B cell (primary cell): ENCODE data around the gene SLC25A38. TPM values are rescaled to one million over a fixed set of nuclear protein-coding genes. Genes with fewer than 3 reads are reported as not detected.

Experiments
- ATAC-seq: fragments of 200-7000 bp; cut with Tn5 transposase; one replicate; pipeline ENCODE4 v1.10.0; 2021; ENCODE audit warnings: low read depth, mild to moderate bottlenecking, moderate number of reproducible peaks, moderate library complexity
- CTCF ChIA-PET: fragments of 350-600 bp; sonication (Branson Sonifier 250); formaldehyde crosslinking; loops from one replicate; lab custom pipeline; 2021; ENCODE audit warnings: antibody characterized with exemption, inconsistent platforms; lab: Charles Lee
- POLR2A ChIA-PET: fragments of 350-600 bp; sonication (Branson Sonifier 250); formaldehyde crosslinking; loops from one replicate; lab custom pipeline; 2021; ENCODE audit warnings: antibody characterized with exemption; lab: Charles Lee
- DNase-seq: peaks from one replicate; pipeline ENCODE4 v3.0.0; 2013
- H2AFZ ChIP-seq: 2 replicates; pipeline ENCODE4 v1.6.1; 2012; ENCODE audit warnings: mild to moderate bottlenecking, low read depth, low read length; ENCODE audit not compliant: insufficient read depth, poor library complexity, severe bottlenecking
- H3K27ac ChIP-seq, 2 donors: 1 replicate in 1 of 2; 2 replicates in 1 of 2; pipeline ENCODE4 v1.5.1; 2012 to 2013; ENCODE audit warnings: low read length in 2 of 2, mild to moderate bottlenecking in 2 of 2, moderate library complexity in 1 of 2
- H3K27me3 ChIP-seq, 4 experiments: fragments of 200-600 bp in 1 of 4; sonication (generic) in 1 of 4; replicated peaks in 1 of 4; 1 replicate in 2 of 4; 2 replicates in 2 of 4; pipeline versions ENCODE4 v1.6.1 to v1.7.0; 2013 to 2016; ENCODE audit warnings: low read length in 3 of 4, mild to moderate bottlenecking in 2 of 4, mixed read lengths in 1 of 4, moderate library complexity in 1 of 4; ENCODE audit not compliant: insufficient read depth in 4 of 4, control insufficient read depth in 3 of 4; ENCODE audit errors: control extremely low read depth in 1 of 4
- H3K36me3 ChIP-seq, 2 experiments: replicated peaks in 1 of 2; 1 replicate in 1 of 2; 2 replicates in 1 of 2; pipeline versions ENCODE4 v1.6.1 to v1.7.1; 2013; ENCODE audit warnings: low read length in 1 of 2; ENCODE audit not compliant: insufficient read depth in 2 of 2, control insufficient read depth in 1 of 2; ENCODE audit errors: control extremely low read depth in 1 of 2, extremely low read depth in 1 of 2
- H3K4me1 ChIP-seq, 2 donors: fragments of 200-600 bp in 1 of 2; sonication (generic) in 1 of 2; 1 replicate in 1 of 2; 2 replicates in 1 of 2; pipeline versions ENCODE4 v1.5.1 to v1.6.1; 2013 to 2017; ENCODE audit warnings: low read length in 2 of 2; ENCODE audit not compliant: control insufficient read depth in 2 of 2, insufficient read depth in 2 of 2
- H3K4me2 ChIP-seq: replicated peaks from 2 replicates; pipeline ENCODE3; 2012; ENCODE audit warnings: mild to moderate bottlenecking, low read depth, low read length; ENCODE audit not compliant: poor library complexity, severe bottlenecking
- H3K4me3 ChIP-seq, 5 experiments: fragments of 200-600 bp in 1 of 5; sonication (generic) in 1 of 5; 1 replicate in 3 of 5; 2 replicates in 2 of 5; pipeline versions ENCODE4 v1.5.1 to v1.7.0; 2011 to 2016; ENCODE audit warnings: low read length in 4 of 5, mild to moderate bottlenecking in 4 of 5, low read depth in 2 of 5, control low read depth in 1 of 5, moderate library complexity in 1 of 5; ENCODE audit not compliant: insufficient read depth in 1 of 5; ENCODE audit errors: control extremely low read depth in 1 of 5, extremely low read depth in 1 of 5
- H3K79me2 ChIP-seq: fragments of 200-600 bp; sonication (generic); one replicate; pipeline ENCODE4 v1.6.0; 2016; ENCODE audit warnings: low read length; ENCODE audit not compliant: control insufficient read depth, insufficient read depth
- H3K9ac ChIP-seq: fragments of 200-600 bp; sonication (generic); 2 replicates; pipeline ENCODE4 v1.6.1; 2017; ENCODE audit warnings: mild to moderate bottlenecking, low read length, moderate library complexity
- H3K9me3 ChIP-seq, 3 donors: one replicate each; pipeline versions ENCODE4 v1.6.1 to v1.7.1; 2013; ENCODE audit warnings: low read length in 2 of 3; ENCODE audit not compliant: control insufficient read depth in 2 of 3, insufficient read depth in 1 of 3; ENCODE audit errors: control extremely low read depth in 1 of 3
- H4K20me1 ChIP-seq: 2 replicates; pipeline ENCODE4 v1.6.0; 2012; ENCODE audit warnings: mild to moderate bottlenecking, low read length; ENCODE audit not compliant: insufficient read depth, control insufficient read depth, poor library complexity, severe bottlenecking
- H3K27ac Mint-ChIP-seq: one replicate; pipeline ENCODE4 v1.8.0; 2021; ENCODE audit warnings: mixed read lengths
- H3K27me3 Mint-ChIP-seq: one replicate; pipeline ENCODE4 v1.8.0; 2021; ENCODE audit warnings: mixed read lengths
- H3K4me1 Mint-ChIP-seq: one replicate; pipeline ENCODE4 v1.8.0; 2021; ENCODE audit warnings: mixed read lengths
- H3K4me3 Mint-ChIP-seq: one replicate; pipeline ENCODE4 v1.8.0; 2021; ENCODE audit warnings: mixed read lengths
- H3K9me3 Mint-ChIP-seq: one replicate; pipeline ENCODE4 v1.8.0; 2022; ENCODE audit warnings: mixed read lengths; ENCODE audit not compliant: insufficient read depth
- CTCF ChIP-seq: fragments of 200-600 bp; IDR thresholded peaks from one replicate; pipeline ENCODE4 v1.8.0; 2022; ENCODE audit warnings: antibody characterized with exemption, mild to moderate bottlenecking
- EZH2 ChIP-seq: IDR thresholded peaks from 2 replicates; pipeline ENCODE4 v1.6.1; 2012; ENCODE audit warnings: borderline replicate concordance, low read depth, mild to moderate bottlenecking, moderate library complexity, low read length; ENCODE audit not compliant: insufficient read depth, poor library complexity, severe bottlenecking
- WGBS: methylation state at CpG from one replicate; pipeline ENCODE4 v1.1.5; 2013; ENCODE audit warnings: missing lambda C conversion rate; ENCODE audit not compliant: insufficient coverage; 5-methylcytosine and 5-hydroxymethylcytosine counted together
- intact Hi-C: fragments of 100-400 bp; cut with micrococcal nuclease; formaldehyde crosslinking; loops from one replicate; pipeline ENCODE4 v1.10.0; 2022
- polyA plus RNA-seq: library from polyadenylated mRNA; depleted of rRNA; stranded (reverse); fragments of >200 nt; gene quantifications from 2 replicates; pipeline ENCODE4 v1.2.3, GENCODE V29; 2012
- total RNA-seq, 2 donors: library from RNA; stranded (reverse); fragments of 120-200 nt in 1 of 2; gene quantifications; 1 replicate in 1 of 2; 2 replicates in 1 of 2; pipeline versions ENCODE4 v1.2.3 to v1.2.4, GENCODE V29; 2013 to 2022

Gene SLC25A38
- total and polyA plus RNA-seq, 2 donors (not counting 1 experiment from before 2014, with no cell fraction given) = 45.5 to 53.0 TPM

- Histone ChIP-seq H4K20me1 (no peaks in the 10 kb centered on the region), H3K4me2 (no peak overlapping the region), H3K4me3 (no peak overlapping the region), H3K4me1 (no peaks in the 10 kb centered on the region), H3K79me2 (no peaks in the 10 kb centered on the region), H2AFZ (no peak overlapping the region), H3K9ac (no peak overlapping the region), H3K27ac (no peak overlapping the region), H3K9me3 (no peaks in the 10 kb centered on the region), H3K36me3 (no peaks in the 10 kb centered on the region), H3K27me3 (peaks cover 0 to 3% (median 0%) of the 10 kb centered on the region in 4 experiments)
- TF ChIP-seq CTCF (no peak), EZH2 (no peak)
- intact Hi-C loops = no loop called here
- Mint-ChIP-seq H3K4me3 (no peak overlapping the region), H3K4me1 (no peaks in the 10 kb centered on the region), H3K9me3 (no peaks in the 10 kb centered on the region), H3K27me3 (peaks cover 17% of the 10 kb centered on the region), H3K27ac (no peak overlapping the region)
- DNase-seq (no peak), ATAC-seq (no peak)
- WGBS = 93% methylated on average over 4 of the region's 5 CpGs
- ChIA-PET CTCF (no interaction called here), POLR2A (no interaction called here)
Measured at GRCh38 chr3:39432342-39432741, 49.2 kb downstream of the SLC25A38 start.

- no peaks in the 10 kb centered on the region for H3K36me3 ChIP-seq
- H3K9ac ChIP-seq = no peak overlapping the region
- H3K27ac ChIP-seq = no peak overlapping the region
- no peaks in the 10 kb centered on the region for H3K9me3 Mint-ChIP-seq
- ChIA-PET CTCF (no interaction called here), POLR2A (no interaction called here)
- DNase-seq = no peak
- peaks cover 17% of the 10 kb centered on the region for H3K27me3 Mint-ChIP-seq
- no peaks in the 10 kb centered on the region for H3K4me1 Mint-ChIP-seq
- H2AFZ ChIP-seq = no peak overlapping the region
- no peak overlapping the region for H3K4me3 Mint-ChIP-seq
- no peaks in the 10 kb centered on the region for H3K9me3 ChIP-seq
- no peaks in the 10 kb centered on the region for H4K20me1 ChIP-seq
- no peaks in the 10 kb centered on the region for H3K79me2 ChIP-seq
- no peak overlapping the region for H3K4me3 ChIP-seq
- TF ChIP-seq EZH2 (no peak), CTCF (no peak)
- no peak overlapping the region for H3K4me2 ChIP-seq
- H3K4me1 ChIP-seq = no peaks in the 10 kb centered on the region
- intact Hi-C loops = no loop called here
- no peak for ATAC-seq
- no CpG with 5 or more reads among the region's 3 CpGs for WGBS
- H3K27me3 ChIP-seq = peaks cover 0 to 3% (median 0%) of the 10 kb centered on the region in 4 experiments
- H3K27ac Mint-ChIP-seq = no peak overlapping the region
Measured at GRCh38 chr3:39433642-39434041, 50.5 kb downstream of the SLC25A38 start.
